SU-DHL-6 (cell line): ENCODE results near the gene CTF1.
A peak's percentile ranks its signal among the peaks of the same experiment; 100 is the strongest.

Experiments used
- H2AFZ ChIP-seq: fragments of 200-600 bp; sonication (generic); 2 replicates; pipeline ENCODE4 v1.6.1; 2014; ENCODE audit warnings: low read depth, mild to moderate bottlenecking, moderate library complexity, mixed read lengths, antibody characterized with exemption, low read length; ENCODE audit not compliant: severe bottlenecking
- H3F3A ChIP-seq: fragments of 200-600 bp; shearing (Covaris generic); 2 replicates; pipeline ENCODE4 v1.6.0; 2016; ENCODE audit warnings: antibody characterized with exemption, mild to moderate bottlenecking; ENCODE audit not compliant: insufficient read depth
- H3K27ac ChIP-seq: fragments of 200-600 bp; sonication (generic); 2 replicates; pipeline ENCODE4 v1.5.1; 2016; ENCODE audit warnings: low read depth, mild to moderate bottlenecking, low read length, moderate library complexity, mixed read lengths
- H3K27me3 ChIP-seq: fragments of 200-600 bp; sonication (generic), shearing (Covaris generic); 2 replicates; pipeline ENCODE4 v1.6.0; 2014; ENCODE audit warnings: mild to moderate bottlenecking, low read length
- H3K36me3 ChIP-seq: fragments of 200-600 bp; sonication (generic); 2 replicates; pipeline ENCODE4 v1.6.1; 2014; ENCODE audit warnings: mild to moderate bottlenecking, low read length, mixed read lengths
- H3K4me2 ChIP-seq: fragments of 300-600, 200-600 bp; shearing (Covaris generic), sonication (generic); 2 replicates; pipeline ENCODE4 v1.6.0; 2014; ENCODE audit warnings: low read length, low read depth, mild to moderate bottlenecking; ENCODE audit not compliant: poor library complexity, severe bottlenecking
- H3K4me3 ChIP-seq: fragments of 200-600 bp; sonication (generic); 2 replicates; pipeline ENCODE4 v1.5.1; 2014; ENCODE audit warnings: antibody characterized with exemption, low read length, mild to moderate bottlenecking, mixed read lengths; ENCODE audit not compliant: insufficient read depth, poor library complexity, severe bottlenecking
- H3K79me2 ChIP-seq: fragments of 200-600 bp; sonication (generic); 2 replicates; pipeline ENCODE4 v1.6.1; 2014; ENCODE audit warnings: mild to moderate bottlenecking, low read length, moderate library complexity; ENCODE audit not compliant: insufficient read depth
- H3K9ac ChIP-seq: fragments of 200-600 bp; sonication (generic); 2 replicates; pipeline ENCODE4 v1.7.0; 2014; ENCODE audit warnings: mild to moderate bottlenecking, low read length
- H3K9me2 ChIP-seq: fragments of 200-600 bp; sonication (generic); replicated peaks from 2 replicates; pipeline ENCODE4 v1.6.1; 2014; ENCODE audit warnings: low read length; ENCODE audit not compliant: insufficient read depth
- H3K9me3 ChIP-seq: fragments of 200-600 bp; sonication (generic); 2 replicates; pipeline ENCODE4 v1.6.1; 2014; ENCODE audit warnings: low read length, mixed read lengths; ENCODE audit not compliant: insufficient read depth
- H4K20me1 ChIP-seq: fragments of 200-600 bp; sonication (generic); 2 replicates; pipeline ENCODE4 v1.6.1; 2014; ENCODE audit warnings: low read depth, mild to moderate bottlenecking, antibody characterized with exemption, low read length, moderate library complexity, mixed read lengths
- EZH2phosphoT487 ChIP-seq: fragments of 200-600 bp; sonication (generic), shearing (Covaris generic); conservative IDR thresholded peaks from 2 replicates; pipeline ENCODE4 v1.6.1; 2018; ENCODE audit warnings: mild to moderate bottlenecking, antibody characterized with exemption, low read length, moderate library complexity, mixed read lengths
- TF ChIP-seq, protein P1 (sequence below): fragments of 200-600 bp; sonication (generic); IDR thresholded peaks from one replicate; pipeline ENCODE4 v1.5.1; 2017; ENCODE audit warnings: antibody characterized with exemption, mild to moderate bottlenecking, low read length, moderate library complexity; ENCODE audit not compliant: insufficient read depth, poor library complexity, severe bottlenecking

The CTF1 gene

DNA sequence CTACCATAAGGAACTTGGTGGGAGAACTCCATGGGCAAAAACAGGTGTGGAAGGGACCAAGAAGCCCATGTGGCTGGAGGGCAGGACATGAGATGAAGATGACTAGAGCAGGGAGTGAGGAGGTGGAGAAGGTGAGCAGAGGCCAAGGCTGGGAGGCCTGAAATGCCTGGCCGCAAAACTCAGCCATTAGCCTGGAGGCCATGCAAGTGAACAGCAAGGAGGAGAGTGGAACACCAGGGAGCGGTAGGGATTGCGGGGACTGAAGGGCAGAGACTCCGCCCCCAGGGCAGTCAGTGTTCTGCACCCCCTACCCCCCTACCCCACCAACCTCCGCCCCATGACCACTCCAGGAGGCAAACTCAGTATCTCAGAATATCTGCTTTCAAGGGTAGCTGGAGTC, 19.5 kb upstream of the CTF1 start:
- Histone ChIP-seq H3K36me3 (no peaks in the 10 kb centered on the region), H3K4me3 (no peak overlapping the region), H4K20me1 (no peaks in the 10 kb centered on the region), H3F3A (peaks cover 5% of the 10 kb centered on the region; the same call in 1 of the 2 replicates), H2AFZ (no peak overlapping the region), H3K9ac (peak overlapping the region; percentile 92; the same call in 1 of the 2 replicates), H3K27ac (peak overlapping the region; percentile 47), H3K9me3 (no peaks in the 10 kb centered on the region), H3K27me3 (no peaks in the 10 kb centered on the region), H3K9me2 (no peaks in the 10 kb centered on the region), H3K4me2 (peak overlapping the region; percentile 95), H3K79me2 (0 out of 2 replicates have a peak, but pooled peaks cover 4% of the 10 kb centered on the region)
- no peak for TF ChIP-seq EZH2phosphoT487
- TF ChIP-seq, protein P1, sequence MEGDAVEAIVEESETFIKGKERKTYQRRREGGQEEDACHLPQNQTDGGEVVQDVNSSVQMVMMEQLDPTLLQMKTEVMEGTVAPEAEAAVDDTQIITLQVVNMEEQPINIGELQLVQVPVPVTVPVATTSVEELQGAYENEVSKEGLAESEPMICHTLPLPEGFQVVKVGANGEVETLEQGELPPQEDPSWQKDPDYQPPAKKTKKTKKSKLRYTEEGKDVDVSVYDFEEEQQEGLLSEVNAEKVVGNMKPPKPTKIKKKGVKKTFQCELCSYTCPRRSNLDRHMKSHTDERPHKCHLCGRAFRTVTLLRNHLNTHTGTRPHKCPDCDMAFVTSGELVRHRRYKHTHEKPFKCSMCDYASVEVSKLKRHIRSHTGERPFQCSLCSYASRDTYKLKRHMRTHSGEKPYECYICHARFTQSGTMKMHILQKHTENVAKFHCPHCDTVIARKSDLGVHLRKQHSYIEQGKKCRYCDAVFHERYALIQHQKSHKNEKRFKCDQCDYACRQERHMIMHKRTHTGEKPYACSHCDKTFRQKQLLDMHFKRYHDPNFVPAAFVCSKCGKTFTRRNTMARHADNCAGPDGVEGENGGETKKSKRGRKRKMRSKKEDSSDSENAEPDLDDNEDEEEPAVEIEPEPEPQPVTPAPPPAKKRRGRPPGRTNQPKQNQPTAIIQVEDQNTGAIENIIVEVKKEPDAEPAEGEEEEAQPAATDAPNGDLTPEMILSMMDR, result no peak

DNA sequence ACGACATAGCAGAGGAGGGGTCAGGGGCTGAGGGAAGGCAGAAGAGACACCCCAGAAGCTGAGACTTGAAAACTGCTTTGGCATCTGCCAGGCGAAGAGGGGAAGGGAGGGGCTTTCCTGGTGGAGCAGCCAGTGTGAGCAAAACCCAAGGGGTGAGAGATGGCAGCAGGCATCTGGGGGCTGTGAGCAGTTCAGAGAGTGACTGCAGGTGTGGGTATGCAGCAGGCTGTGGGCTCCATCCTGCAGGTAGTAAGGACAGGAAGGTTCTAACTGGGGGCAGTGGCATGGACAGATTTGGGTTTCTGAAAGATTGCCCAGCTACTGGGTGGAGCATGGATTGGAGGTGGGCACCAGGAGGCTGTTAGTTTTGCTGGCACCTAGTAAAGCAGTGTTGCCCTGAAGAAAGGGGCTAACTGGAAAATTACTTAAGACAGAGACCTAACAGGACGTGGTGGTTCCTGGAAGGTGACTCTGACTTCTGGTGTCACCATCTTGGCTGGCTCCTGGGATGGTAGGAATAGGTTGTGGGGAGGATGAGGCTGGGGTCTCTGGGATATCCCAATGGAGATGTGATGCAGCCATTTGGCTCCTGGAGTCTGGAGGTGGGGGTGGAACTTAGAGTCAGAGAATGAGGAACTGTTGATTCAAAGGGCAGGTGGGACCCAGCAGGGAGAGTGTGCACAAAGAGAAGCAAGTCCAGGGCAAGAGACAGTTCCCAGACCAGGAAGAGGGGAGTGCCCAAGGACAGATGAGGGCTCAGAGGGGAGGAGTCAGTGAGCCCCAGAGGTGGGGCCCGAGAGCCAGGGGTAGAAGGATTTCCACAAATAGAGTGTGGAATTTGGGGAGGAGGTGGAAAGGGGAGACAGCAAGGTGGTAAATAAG, 13.7 kb upstream of the CTF1 start:
- H3K36me3 ChIP-seq, result no peaks in the 10 kb centered on the region
- H3K27ac ChIP-seq, result no peak overlapping the region

DNA sequence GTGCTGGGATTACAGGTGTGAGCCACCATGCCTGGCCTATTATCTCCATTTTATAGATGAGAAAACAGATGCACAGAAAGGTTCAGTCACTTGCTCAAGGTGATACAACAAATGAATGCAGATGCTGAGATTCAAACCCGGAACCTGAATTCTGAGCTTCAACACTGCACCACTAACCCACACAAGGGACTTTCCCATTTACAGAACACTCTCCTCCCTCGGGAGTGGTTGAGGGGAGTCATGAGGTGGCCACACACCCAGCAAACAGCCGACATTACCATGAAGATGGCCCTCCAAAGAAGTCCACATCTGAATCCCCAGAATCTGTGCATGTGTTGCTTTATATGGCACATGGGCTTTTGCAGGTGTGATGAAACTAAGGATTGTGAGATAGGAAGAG, 11.7 kb upstream of the CTF1 start:
- TF ChIP-seq, protein P1, result no peak
- no peak for TF ChIP-seq EZH2phosphoT487
- Histone ChIP-seq H3K9me3 (no peaks in the 10 kb centered on the region), H3K79me2 (no peaks in the 10 kb centered on the region), H3F3A (no peaks in the 10 kb centered on the region), H3K27me3 (no peaks in the 10 kb centered on the region), H3K27ac (no peak overlapping the region), H3K9me2 (no peaks in the 10 kb centered on the region), H3K4me3 (no peak overlapping the region), H4K20me1 (no peaks in the 10 kb centered on the region), H3K36me3 (no peaks in the 10 kb centered on the region), H2AFZ (no peak overlapping the region), H3K9ac (no peak overlapping the region), H3K4me2 (no peak overlapping the region)

More for the DNA sequence above, 13.7 kb upstream of the CTF1 start:
- TF ChIP-seq, protein P1, result no peak
- TF ChIP-seq EZH2phosphoT487, result no peak
- no peak overlapping the region for H3K9ac ChIP-seq
- H4K20me1 ChIP-seq, result no peaks in the 10 kb centered on the region
- H3K4me2 ChIP-seq, result no peak overlapping the region
- H3K9me3 ChIP-seq, result no peaks in the 10 kb centered on the region
- no peaks in the 10 kb centered on the region for H3K27me3 ChIP-seq
- no peak overlapping the region for H3K4me3 ChIP-seq
- no peaks in the 10 kb centered on the region for H3K9me2 ChIP-seq
- no peaks in the 10 kb centered on the region for H3K79me2 ChIP-seq
- no peaks in the 10 kb centered on the region for H3F3A ChIP-seq
- H2AFZ ChIP-seq, result no peak overlapping the region
